Activated CD4-positive, alpha-beta T cell treated with anti-CD3 and anti-CD28 coated beads, Interleukin-2, amount 50 U/mL, for 24 hours (primary cell): ENCODE data around the gene TMEM82.

Experiments used
- DNase-seq, 2 donors: peaks; one replicate each; pipeline ENCODE4 v3.0.0-alpha.2; 2020; ENCODE audit warnings: low read depth in 1 of 2, low spot score in 1 of 2

TMEM82 gene

DNA sequence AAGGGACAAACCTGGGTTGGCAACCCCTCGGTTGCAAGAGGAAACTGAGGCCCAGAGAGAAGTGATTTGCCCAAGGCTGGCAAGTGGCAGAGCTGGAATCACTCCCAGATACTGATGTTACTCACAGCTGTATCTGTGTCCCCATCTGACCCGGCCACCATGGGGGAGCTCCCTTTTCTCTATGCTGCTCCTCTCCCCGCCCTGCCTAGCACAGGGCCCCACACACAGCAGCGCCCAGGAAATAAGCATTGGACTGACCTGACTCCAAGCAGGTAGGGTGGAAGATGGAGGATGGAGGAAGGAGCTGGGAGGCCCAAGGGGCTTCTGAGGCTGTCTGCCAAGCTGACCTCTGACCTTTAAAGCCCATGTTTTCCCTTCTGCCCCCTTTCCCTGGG, 13.3 kb downstream of the TMEM82 start:
- DNase-seq: no peak

DNA sequence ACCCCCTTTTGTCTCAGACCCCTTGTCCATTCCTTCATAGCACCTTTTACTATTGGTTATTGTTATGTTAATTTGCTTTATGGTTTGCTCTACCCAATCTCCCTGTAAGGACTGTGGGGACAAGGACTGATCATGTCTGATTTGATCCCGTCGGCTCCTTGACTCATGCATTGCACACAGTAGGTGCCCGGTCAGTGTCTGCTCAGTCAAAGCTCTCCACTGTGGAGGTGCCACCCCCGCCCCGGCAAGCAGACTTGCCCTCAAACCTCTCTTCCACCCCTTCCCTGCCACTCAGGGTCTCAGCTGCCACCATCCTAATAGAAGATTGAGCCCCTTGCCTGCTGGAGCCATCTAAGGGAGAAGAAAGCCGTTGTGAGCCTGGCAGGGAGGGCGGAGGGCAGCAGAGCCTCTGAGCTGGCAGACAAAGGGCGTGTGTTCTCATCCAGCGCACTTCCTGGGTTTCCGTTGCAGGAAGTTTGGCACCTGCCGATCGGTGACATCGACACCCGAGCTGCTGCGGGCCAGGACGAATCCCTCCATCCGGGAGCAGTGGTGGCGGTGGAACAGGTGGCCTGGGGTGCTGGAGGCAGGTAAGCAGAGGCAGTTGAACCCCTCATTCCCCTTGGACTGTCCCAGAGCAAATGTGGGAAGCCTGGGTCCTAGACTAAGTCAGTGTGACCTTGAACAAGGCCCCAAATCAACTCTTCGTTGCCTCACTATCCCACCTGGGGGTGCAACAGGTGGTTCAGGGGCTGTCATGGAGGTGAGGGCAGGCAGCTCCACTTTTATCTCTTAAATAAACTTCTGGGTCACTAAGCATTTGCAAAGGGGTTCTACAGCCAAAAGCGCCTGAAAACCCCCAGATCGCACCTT, 14.1 kb downstream of the TMEM82 start:
- DNase-seq: no peak

DNA sequence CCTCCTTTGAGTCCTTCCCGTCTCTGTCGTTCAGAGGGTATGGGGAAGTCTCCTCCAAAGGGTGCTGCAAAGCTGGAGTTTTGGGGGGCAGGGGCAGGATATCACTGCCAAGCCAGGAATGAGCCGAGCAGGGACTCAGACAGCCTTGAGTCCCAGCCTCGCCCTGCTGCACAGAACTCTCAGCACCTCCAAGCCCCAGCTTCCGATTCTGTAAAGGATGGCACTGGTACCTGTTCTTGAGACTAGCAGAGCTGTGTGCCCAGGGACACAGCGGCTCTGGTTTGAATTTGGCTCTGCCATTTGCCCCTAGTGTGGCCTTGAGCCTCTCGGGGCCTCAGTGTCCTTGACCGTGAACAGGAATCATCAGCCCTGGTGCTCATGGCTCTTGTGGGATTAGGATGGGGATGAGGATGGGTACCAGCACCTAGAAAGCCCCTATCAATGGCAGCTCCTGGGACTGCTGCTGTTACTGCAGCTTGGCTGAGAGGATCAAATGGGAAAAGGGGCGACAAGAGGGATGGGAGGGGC, 14.8 kb downstream of the TMEM82 start:
- no peak for DNase-seq

DNA sequence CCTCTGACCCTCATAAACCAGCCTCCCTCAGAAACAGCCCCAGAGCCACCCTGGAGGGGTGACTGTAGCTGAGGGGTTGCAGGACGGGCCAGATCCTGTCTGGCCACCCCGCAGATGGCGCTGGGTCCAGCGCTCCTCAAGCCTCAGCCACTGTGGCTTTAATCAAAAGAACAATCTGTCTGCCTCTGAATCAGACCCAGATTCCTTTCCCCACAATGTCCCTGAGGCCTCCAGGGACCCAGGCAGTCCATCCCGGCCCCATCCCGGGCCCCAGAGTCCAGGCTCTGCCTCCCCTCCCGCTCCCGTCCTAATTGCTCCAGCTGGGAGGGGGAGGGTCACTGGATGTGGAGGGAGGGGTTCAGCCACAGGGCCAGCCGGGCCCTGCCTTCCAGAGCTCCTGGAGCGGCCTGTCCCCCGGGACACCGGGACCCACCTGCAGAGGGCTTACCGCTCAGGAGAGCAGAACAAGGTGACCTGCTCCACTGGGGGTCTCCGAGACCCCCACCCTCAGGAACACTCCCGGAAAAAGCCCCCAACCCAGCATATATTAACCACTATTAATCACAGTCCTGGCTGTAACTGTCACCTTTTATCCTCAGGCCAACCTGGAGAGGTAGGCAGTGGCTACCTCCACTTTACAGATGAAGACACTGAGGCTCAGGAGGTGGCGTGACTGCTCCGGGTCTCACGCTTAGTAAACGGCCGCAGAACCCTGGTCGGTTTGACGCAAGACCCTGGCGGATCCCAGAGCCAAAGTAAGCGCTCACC, 15.5 kb downstream of the TMEM82 start:
- no peak for DNase-seq

DNA sequence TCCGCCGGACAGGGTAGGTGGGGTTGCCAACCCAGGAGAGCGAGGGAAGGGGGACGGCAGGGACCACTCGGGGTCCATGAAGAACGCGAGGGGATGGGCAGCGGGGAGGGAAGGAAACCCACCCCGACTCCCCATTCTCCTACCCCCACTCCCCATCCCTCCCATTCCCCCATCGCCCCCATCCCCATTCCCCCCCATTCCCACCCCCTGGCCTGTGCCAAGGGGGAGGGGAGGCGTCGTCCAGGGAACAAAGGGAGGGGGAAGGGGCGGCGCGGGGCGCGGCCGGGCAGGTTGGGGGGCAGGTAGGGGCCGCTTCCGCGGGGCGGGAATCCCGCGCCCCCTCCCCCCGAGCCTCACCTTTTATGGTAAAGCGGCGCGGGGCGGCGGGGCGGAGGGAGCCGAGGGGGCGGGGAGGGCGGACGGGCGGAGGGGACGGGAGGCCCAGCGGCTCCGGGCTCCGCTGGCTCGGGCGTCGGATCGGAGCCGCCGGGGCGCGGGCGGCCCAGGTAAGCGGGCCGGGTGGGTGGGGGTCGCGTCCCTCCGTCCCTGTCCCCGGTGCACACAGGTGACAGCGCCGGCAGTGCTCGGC, 16.1 kb downstream of the TMEM82 start, which contains the start of gene FBLIM1:
Gene FBLIM1 (plus strand): TSS at position 453 of the 589 bp plus-strand sequence. CDS start 6,189 bp downstream, outside the sequence.
- no peak for DNase-seq

DNA sequence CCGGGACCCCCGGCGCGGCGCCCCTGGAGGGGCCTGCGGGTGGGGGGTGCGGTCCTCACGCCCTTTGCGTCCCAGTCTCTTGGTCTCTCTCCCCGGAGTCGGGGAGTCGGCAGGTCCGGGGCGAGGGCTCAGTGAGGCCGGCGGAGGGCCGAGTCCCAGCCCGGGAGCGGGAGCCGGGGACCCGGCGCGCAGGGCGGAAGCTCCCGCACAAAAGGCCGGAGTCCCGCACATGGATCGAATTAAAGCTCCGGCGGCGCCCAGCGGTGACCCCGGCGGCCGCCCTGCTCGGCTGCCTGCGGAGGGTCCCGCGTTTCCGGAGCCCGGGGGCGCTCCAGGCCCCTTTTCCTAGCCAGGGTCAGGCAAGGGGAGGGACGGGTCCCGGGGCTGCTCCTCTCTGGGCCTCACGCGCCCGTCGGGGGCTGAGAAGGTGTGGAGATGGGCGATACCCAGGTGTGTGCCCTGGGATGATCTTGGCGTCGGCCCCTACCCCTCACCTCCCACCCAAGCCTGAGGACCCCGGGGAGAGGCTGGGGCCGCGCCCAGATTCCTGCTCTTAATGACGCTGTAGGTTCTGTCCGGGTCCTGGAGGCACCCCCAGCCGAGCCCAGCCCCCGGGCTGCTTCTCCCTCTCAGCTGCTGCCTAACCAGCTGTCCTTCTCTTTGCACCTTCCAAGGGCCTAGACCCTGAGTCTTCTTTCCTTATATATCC, 16.8 kb downstream of the TMEM82 start:
- no peak for DNase-seq

DNA sequence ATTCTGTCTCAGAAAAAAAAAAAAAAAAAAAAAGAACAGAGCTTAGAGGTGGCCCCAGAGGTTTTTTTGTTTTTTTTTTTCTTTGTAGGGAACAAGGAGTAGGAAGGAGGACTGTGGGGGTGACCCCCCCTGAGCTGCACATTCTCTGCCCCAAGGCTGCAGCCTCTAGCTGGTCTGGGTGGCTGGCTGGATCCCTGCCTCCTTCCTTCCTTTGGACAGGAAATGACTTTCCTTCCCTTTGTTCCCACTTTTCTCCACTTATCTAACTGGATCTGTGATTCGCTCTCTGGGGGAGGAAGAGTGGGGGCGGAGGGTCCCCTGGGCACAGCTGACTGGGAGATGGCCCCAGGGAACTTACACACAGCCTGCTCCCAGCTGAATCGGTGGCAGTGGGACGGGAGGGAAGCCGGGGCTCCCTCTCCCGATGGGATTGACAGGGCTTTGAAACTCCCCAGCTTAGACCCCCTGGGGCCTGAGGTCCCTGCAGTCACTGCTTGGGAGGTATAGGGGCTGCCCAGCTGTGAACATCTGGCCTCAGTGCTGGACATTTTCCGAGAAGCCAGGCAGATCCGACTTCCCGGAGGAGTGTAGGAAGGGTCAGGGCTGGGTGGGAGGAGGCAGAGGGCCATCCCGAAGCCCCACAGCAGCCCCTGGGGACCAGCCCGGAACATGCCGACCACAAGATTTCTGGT, 18.4 kb downstream of the TMEM82 start:
- DNase-seq: no peak

DNA sequence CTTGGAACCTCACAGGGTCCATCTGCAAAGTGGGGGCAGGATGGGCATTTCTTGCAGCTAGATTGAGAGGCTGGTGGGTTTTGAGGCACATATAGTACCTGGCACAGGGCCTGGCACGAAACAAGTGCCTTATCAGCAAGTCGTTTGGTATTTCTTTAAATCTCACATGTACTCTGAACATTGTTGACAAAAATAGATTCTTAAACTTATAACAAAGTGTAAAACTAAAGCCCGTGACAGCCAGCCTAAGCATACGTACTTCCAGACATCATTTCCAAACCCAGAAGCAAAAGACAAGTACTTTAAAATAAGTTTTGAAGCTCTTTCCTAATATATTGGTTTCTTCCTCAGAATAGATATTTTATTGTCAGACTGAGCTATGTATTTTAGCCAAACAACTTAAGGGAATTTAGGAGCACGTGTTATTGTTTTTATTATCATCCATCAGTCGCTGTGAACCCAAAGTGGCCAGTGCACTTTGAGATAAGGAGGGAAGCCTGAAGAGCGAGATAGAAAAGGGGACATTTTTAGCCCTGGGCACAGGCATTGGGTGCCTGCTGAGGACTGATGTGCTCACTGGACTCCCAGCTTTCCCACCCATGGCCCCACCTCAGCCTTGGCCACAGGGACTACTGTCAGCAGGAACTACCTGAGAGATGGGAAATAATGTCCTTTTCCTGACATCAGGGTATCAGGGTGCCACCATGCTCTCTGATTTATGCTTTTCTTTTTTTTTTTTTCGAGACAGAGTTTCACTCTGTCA, 19.2 kb downstream of the TMEM82 start:
- DNase-seq: no peak

DNA sequence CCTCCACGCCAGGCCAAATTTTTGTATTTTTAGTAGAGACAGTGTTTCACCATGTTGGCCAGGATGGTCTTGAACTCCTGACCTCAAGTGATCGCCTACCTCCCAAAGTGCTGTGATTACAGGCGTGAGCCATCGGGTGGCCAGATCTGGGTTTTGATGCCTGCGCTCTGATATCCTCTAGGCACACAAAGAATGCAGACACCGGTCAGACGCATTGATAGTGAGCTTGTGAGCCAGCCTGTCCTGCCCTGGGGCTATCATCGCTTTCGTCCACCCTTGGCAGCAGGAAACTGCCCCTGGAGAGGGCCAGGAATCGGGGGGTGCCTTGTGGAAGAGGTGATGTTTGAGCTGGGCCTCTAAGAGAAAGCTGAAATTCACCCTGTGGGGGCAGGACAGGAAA, 20.2 kb downstream of the TMEM82 start:
- DNase-seq: no peak

DNA sequence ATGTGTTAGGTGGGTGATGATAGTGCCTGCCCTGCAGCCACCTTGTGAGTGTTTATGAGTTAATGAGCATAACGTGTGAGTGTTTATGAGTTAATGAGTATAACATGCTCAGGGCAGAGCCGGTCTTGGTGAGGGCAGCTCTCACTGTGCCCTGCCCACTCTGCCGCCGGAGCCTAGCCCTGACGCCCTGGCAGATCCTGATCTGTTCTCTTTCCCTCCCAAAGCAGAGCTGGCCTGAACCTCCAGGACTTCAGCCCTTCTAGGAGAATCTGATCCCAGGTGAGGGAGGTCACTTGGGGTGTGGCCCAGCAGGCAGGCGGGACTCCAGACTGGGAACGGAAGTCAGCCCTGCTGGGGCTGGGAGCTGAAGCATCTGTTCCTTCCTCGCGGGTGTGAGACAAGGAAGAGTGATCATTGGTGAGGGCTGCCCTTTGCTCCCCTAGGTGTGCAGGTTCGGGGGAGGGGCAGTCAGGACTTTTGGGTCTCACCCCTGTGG, 22.0 kb downstream of the TMEM82 start:
- DNase-seq: no peak

DNA sequence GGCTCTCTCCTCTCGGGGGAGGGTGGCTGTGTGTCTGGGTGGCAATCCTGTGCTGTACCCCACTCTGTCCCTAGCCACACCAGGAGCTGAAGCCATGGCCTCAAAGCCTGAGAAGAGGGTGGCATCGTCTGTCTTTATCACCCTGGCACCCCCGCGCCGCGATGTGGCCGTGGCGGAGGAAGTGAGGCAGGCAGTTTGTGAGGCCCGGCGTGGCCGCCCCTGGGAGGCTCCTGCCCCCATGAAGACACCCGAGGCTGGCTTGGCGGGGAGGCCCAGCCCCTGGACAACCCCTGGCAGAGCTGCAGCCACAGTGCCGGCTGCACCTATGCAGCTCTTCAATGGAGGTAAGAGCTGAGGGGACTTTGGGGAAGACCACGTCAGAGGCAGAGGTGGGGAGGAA, 22.6 kb downstream of the TMEM82 start:
- DNase-seq: no peak

DNA sequence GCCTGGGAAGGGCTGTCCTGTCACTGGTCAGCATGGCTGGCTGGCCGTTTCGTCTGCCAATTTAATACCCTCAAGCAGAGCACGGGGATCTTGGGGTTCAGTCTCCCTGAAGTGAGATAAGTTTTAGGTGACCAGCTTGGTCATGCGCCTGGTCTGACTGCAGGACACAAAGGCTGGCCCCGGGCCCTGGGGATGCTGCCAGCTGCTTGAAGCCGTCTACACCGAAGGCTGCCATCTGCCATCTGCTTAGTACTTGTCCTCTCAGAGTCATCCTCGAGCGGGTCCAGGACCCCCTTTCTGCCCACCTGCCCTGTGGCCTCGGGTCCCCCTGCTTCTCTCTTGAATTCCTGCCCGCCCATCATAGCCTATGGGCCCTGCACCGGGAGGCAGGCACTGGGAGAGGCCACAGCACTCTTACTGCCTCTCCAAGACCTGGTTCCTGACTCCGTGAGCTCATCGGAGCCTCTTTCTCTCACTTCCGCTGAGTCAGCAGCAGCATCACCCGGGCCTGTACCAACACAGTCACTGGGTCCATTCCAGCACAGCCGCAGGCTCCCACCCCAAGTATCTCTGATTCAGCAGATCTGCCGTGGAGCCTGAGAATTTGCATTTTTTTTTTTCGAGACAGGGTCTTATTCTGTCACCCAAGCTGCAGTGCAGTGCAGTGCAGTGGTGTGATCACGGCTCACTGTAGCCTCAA, 23.3 kb downstream of the TMEM82 start:
- DNase-seq: no peak

DNA sequence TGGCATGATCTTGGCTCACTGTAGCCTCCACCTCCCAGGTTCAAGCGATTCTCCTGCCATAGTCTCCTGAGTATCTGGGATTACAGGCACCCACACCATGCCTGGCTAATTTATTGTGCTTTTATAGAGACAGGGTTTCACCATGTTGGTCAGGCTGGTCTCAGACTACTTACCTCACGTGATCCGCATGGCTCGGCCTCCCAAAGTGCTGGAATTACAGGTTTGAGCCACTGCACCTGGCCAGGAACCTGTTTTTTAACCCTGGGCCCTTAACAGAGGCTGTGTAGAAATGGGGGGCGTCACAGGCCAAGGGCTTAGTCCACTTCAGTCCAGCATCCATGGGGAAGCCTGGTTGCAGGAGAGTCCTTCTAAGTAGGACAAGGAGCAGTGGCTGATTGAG, 25.6 kb downstream of the TMEM82 start:
- DNase-seq: no peak

DNA sequence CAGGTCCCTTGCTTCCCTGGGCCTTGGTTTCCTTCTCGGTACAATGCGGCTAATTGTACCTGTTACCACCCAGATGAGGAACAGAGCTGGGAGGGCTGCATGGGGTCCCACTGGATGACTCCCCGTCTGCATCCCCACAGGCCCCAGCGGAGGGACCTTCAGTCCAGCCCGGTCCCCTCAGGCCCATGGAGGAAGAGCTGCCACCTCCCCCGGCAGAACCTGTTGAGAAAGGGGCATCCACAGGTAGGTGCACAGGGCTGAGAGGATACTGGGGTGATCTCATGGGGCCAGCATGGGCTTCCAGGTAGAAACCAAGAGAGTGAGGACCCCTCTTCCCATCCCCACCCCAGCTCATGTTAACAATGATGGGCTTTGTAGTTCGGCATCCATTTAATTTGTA, 26.1 kb downstream of the TMEM82 start:
- DNase-seq: no peak

DNA sequence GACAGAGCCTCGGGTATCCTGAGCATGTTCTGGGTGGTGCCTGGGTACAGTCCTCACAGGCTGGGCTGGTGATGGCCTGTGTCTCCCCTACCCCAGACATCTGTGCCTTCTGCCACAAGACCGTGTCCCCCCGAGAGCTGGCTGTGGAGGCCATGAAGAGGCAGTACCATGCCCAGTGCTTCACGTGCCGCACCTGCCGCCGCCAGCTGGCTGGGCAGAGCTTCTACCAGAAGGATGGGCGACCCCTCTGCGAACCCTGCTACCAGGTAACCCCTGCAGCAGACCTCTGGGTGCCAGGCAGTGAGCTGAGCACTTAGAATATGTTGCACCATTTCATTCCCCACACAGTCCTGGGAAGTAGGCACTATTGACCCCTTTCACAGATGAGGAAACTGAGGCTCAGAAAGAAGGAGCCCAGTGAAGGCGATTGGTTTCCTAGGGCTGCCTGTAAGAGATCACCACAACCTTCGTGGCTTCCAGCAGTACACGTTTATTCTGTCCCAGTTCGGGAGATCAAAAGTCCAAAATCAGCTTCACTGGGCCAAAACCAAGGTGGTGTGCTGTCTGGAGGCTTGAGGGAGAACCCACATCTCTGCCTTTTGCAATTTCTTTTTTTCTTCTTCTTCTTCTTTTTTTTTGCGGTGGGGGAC, 28.1 kb downstream of the TMEM82 start:
- DNase-seq: no peak

DNA sequence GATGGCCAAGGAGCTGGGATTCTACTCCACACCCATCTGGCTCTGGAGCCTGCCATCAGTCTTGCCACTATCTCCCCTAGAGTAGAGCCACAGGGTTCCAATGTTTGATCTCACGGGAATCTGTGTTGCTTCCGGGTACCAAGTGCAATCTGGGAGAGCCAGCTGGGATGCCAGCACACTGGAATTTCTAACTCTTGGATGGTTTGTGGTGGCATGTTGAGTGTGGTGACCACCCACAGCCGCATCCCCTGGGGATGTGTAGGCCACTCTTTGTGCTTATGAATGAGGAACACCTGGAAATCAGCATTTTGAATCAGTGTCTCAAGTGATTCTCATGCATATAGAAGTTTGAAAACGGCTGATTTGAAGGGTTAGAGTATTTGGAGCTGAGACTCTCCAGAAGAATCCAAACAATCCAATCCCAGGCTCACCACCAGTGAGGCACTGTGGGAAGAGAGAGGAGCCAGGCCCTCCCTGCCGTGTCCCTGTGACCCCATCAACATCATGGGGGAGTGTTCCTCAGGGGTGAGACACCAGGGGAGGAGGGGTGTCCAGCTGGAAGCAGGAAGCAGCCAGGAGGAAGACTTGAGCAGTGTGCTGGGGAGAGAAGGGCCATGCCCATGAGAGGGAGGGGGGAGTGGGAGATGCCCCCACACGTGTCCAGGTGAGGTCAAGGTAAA, 29.7 kb downstream of the TMEM82 start:
- no peak for DNase-seq

DNA sequence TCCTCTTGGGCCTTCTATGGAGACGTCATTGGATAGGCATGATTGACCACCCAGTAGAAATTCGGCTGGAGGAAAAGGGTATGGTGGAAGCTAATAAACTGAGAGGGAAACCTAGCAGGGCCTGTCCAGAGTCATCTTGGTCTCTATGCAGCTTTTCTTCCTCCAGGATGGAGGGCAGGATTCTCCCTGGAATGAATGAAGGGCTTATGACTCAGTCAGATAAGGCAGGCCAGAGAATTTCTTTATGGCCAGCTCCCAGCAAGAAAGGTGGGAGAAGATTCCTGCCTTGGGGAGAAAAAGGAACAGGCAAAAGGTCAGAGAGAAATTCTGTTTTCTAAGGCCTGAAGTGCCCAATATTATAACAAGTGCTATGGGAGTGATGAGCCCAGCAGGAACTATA, 33.4 kb downstream of the TMEM82 start:
- DNase-seq: no peak
